ENCODE measurements around the gene ABHD12. TPM values are rescaled to one million over a fixed set of nuclear protein-coding genes. Genes with fewer than 3 reads are reported as not detected.
A peak's percentile ranks its signal among the peaks of the same experiment; 100 is the strongest.
"Not testable (repeated sequence)": the region's sequence is repeated elsewhere in the genome, so short reads cannot be mapped to it uniquely, and the experiment has no call there.

ABHD12 gene
- total RNA-seq, 8 experiments from 2014 or later: 23.2 to 79.9 (median 29.6) TPM

- no peak overlapping the region for H3K27ac ChIP-seq
- peak in 1 of 8 experiments; percentile 36 for ATAC-seq (replicated peaks in 6 of 8)
- in situ Hi-C loops (cut with MboI; ENCODE audit: low pct_unique_long_range_greater_than_20kb in 2 of 9, low sequenced_read_pairs in 9 of 9, unreplicated experiment in 9 of 9): no loop called here
- no peak overlapping the region for H3K4me3 ChIP-seq
- 0 to 71% (median 7%) methylated on average over 1 of the region's 1 CpG; no CpG with 5 or more reads in 4 of the 10 experiments for WGBS, 10 experiments
- H3K4me1 ChIP-seq (replicated peaks in 1 of 2): no peaks in the 10 kb centered on the region
Observed at GRCh38 chr20:25340380-25340779, 50.3 kb downstream of the ABHD12 start.

GRCh38 chr20:25339608-25340007 is 51.0 kb downstream of the ABHD12 start:
- H3K27ac ChIP-seq: no peak overlapping the region
- 76 to 100% (median 97%) methylated on average over 3 to 7 of the region's 12 CpGs; no CpG with 5 or more reads in 6 of the 10 experiments for WGBS, 10 experiments
- in situ Hi-C loops (cut with MboI; ENCODE audit: low pct_unique_long_range_greater_than_20kb in 2 of 9, low sequenced_read_pairs in 9 of 9, unreplicated experiment in 9 of 9): no loop called here
- H3K4me1 ChIP-seq (replicated peaks in 1 of 2): no peaks in the 10 kb centered on the region
- ATAC-seq (replicated peaks in 6 of 8): no peak
- H3K4me3 ChIP-seq: no peak overlapping the region

GRCh38 chr20:25338112-25339023 is 52.3 kb downstream of the ABHD12 start:
- in situ Hi-C loops (cut with MboI; ENCODE audit: low pct_unique_long_range_greater_than_20kb in 2 of 9, low sequenced_read_pairs in 9 of 9, unreplicated experiment in 9 of 9): no loop called here
- Histone ChIP-seq H3K4me1 (replicated peaks in 1 of 2) (no peaks in the 10 kb centered on the region), H3K4me3 (no peak overlapping the region), H3K27ac (no peak overlapping the region)
- 70 to 100% (median 88%) methylated on average over 1 to 9 of the region's 11 CpGs; no CpG with 5 or more reads in 2 of the 10 experiments for WGBS, 10 experiments
- no peak for ATAC-seq (replicated peaks in 6 of 8)

- ATAC-seq (replicated peaks in 6 of 8): peak in 2 of 8 experiments; percentile 37 to 74
- in situ Hi-C loops (cut with MboI; ENCODE audit: low pct_unique_long_range_greater_than_20kb in 2 of 9, low sequenced_read_pairs in 9 of 9, unreplicated experiment in 9 of 9): no loop called here
- H3K4me1 ChIP-seq (replicated peaks in 1 of 2): no peaks in the 10 kb centered on the region
- no peak overlapping the region for H3K27ac ChIP-seq
- WGBS, 10 experiments: 71 to 100% (median 87%) methylated on average over 1 to 10 of the region's 17 CpGs; no CpG with 5 or more reads in 3 of the 10 experiments
- H3K4me3 ChIP-seq: no peak overlapping the region
Observed at GRCh38 chr20:25336561-25337422, 53.8 kb downstream of the ABHD12 start.

- H3K4me1 ChIP-seq (replicated peaks in 1 of 2); H3K4me3 ChIP-seq; ATAC-seq (replicated peaks in 6 of 8); H3K27ac ChIP-seq; in situ Hi-C loops (cut with MboI; ENCODE audit: low pct_unique_long_range_greater_than_20kb in 2 of 9, low sequenced_read_pairs in 9 of 9, unreplicated experiment in 9 of 9): not testable (repeated sequence)
- WGBS, 10 experiments: no CpG with 5 or more reads among the region's 1 CpG
Observed at GRCh38 chr20:25334972-25335371, 55.7 kb downstream of the ABHD12 start.

- in situ Hi-C loops (cut with MboI; ENCODE audit: low pct_unique_long_range_greater_than_20kb in 2 of 9, low sequenced_read_pairs in 9 of 9, unreplicated experiment in 9 of 9): loop anchor here in 1 of 9 experiments (10.0 kb wide), 1 partner anchor 56 kb away; no protein-coding TSS in a partner anchor
- no peak for ATAC-seq (replicated peaks in 6 of 8)
- WGBS, 10 experiments: 100% methylated on average over 1 to 3 of the region's 12 CpGs; no CpG with 5 or more reads in 6 of the 10 experiments
- H3K27ac ChIP-seq: no peak overlapping the region
- no peak overlapping the region for H3K4me3 ChIP-seq
- H3K4me1 ChIP-seq (replicated peaks in 1 of 2): no peaks in the 10 kb centered on the region
Observed at GRCh38 chr20:25328954-25329498, 61.6 kb downstream of the ABHD12 start.

- in situ Hi-C loops (cut with MboI; ENCODE audit: low pct_unique_long_range_greater_than_20kb in 2 of 9, low sequenced_read_pairs in 9 of 9, unreplicated experiment in 9 of 9): loop anchor here in 1 of 9 experiments (10.0 kb wide), 1 partner anchor 57 kb away; no protein-coding TSS in a partner anchor
- no peaks in the 10 kb centered on the region for H3K4me1 ChIP-seq (replicated peaks in 1 of 2)
- no peak overlapping the region for H3K27ac ChIP-seq
- H3K4me3 ChIP-seq: no peak overlapping the region
- WGBS, 10 experiments: 33 to 100% (median 79%) methylated on average over 2 to 7 of the region's 7 CpGs
- ATAC-seq (replicated peaks in 6 of 8): no peak
Observed at GRCh38 chr20:25327521-25328235, 63.0 kb downstream of the ABHD12 start.

- in situ Hi-C loops (cut with MboI; ENCODE audit: low pct_unique_long_range_greater_than_20kb in 2 of 9, low sequenced_read_pairs in 9 of 9, unreplicated experiment in 9 of 9): loop anchor here in 1 of 9 experiments (10.0 kb wide), 1 partner anchor 59 kb away; no protein-coding TSS in a partner anchor
- WGBS, 10 experiments: 80 to 100% (median 93%) methylated on average over 1 to 2 of the region's 2 CpGs; no CpG with 5 or more reads in 5 of the 10 experiments
- no peak for ATAC-seq (replicated peaks in 6 of 8)
Observed at GRCh38 chr20:25325997-25326396, 64.6 kb downstream of the ABHD12 start.

GRCh38 chr20:25325073-25325472 is 65.6 kb downstream of the ABHD12 start:
- H3K4me3 ChIP-seq: no peak overlapping the region
- H3K27ac ChIP-seq: no peak overlapping the region
- WGBS, 10 experiments: 0 to 100% (median 74%) methylated on average over 1 to 3 of the region's 3 CpGs; no CpG with 5 or more reads in 4 of the 10 experiments
- no peak for ATAC-seq (replicated peaks in 6 of 8)
- no peaks in the 10 kb centered on the region for H3K4me1 ChIP-seq (replicated peaks in 1 of 2)
- in situ Hi-C loops (cut with MboI; ENCODE audit: low pct_unique_long_range_greater_than_20kb in 2 of 9, low sequenced_read_pairs in 9 of 9, unreplicated experiment in 9 of 9): loop anchor here in 1 of 9 experiments (10.0 kb wide), 1 partner anchor 60 kb away; no protein-coding TSS in a partner anchor

More at GRCh38 chr20:25325997-25326396, 64.6 kb downstream of the ABHD12 start:
- no peaks in the 10 kb centered on the region for H3K4me1 ChIP-seq (replicated peaks in 1 of 2)
- no peak overlapping the region for H3K4me3 ChIP-seq
- H3K27ac ChIP-seq: no peak overlapping the region

GRCh38 chr20:25324412-25324811 is 66.2 kb downstream of the ABHD12 start:
- in situ Hi-C loops (cut with MboI; ENCODE audit: low pct_unique_long_range_greater_than_20kb in 2 of 9, low sequenced_read_pairs in 9 of 9, unreplicated experiment in 9 of 9): loop anchor here in 2 of 9 experiments (10.0 to 25.0 kb wide), 2 partner anchors 60 to 337 kb away; partner anchors contain the start of gene APMAP (in 1 of the 2)
- Histone ChIP-seq H3K27ac (no peak overlapping the region), H3K4me1 (replicated peaks in 1 of 2) (no peaks in the 10 kb centered on the region), H3K4me3 (no peak overlapping the region)
- 43 to 89% (median 66%) methylated on average over 1 to 5 of the region's 5 CpGs; no CpG with 5 or more reads in 4 of the 10 experiments for WGBS, 10 experiments
- no peak for ATAC-seq (replicated peaks in 6 of 8)

GRCh38 chr20:25323496-25324246 is 67.0 kb downstream of the ABHD12 start:
- Histone ChIP-seq H3K4me1 (replicated peaks in 1 of 2) (no peaks in the 10 kb centered on the region), H3K4me3 (no peak overlapping the region), H3K27ac (no peak overlapping the region)
- no peak for ATAC-seq (replicated peaks in 6 of 8)
- WGBS, 10 experiments: 50 to 97% (median 88%) methylated on average over 2 to 7 of the region's 12 CpGs; no CpG with 5 or more reads in 2 of the 10 experiments
- in situ Hi-C loops (cut with MboI; ENCODE audit: low pct_unique_long_range_greater_than_20kb in 2 of 9, low sequenced_read_pairs in 9 of 9, unreplicated experiment in 9 of 9): loop anchor here in 2 of 9 experiments (10.0 to 25.0 kb wide), 2 partner anchors 61 to 336 kb away; partner anchors contain the start of gene APMAP (in 1 of the 2)

All from motor neuron (in vitro differentiated cells).